ENCODE data around the gene CPLX1. TPM values are rescaled to one million over a fixed set of nuclear protein-coding genes. Genes with fewer than 3 reads are reported as not detected.

The CPLX1 gene
- total and polyA plus RNA-seq, 2 donors (not counting 1 experiment from before 2014, with no cell fraction given): 0.03 to 0.66 TPM

- Histone ChIP-seq H3K27me3 (ENCODE audit: control insufficient read depth, insufficient read depth, low read length) (peaks cover 28% of the 10 kb centered on the region), H3K27ac (ENCODE audit: insufficient read depth, low read length) (no peak overlapping the region), H3K36me3 (ENCODE audit: control insufficient read depth, insufficient read depth, low read length) (no peaks in the 10 kb centered on the region), H4K20me1 (ENCODE audit: control insufficient read depth, extremely low read depth, insufficient read depth, low read length) (no peaks in the 10 kb centered on the region), H3K79me2 (ENCODE audit: control insufficient read depth, insufficient read depth, low read length) (no peaks in the 10 kb centered on the region), H3K9ac (ENCODE audit: insufficient read depth, low read length) (no peak overlapping the region), H3K4me1 (ENCODE audit: control insufficient read depth, extremely low read depth, insufficient read depth, low read length) (no peaks in the 10 kb centered on the region), H3K4me2 (ENCODE audit: extremely low read depth, insufficient read depth, low read length) (no peak overlapping the region), H3K9me3 (ENCODE audit: control insufficient read depth, insufficient read depth, low read depth, low read length) (no peaks in the 10 kb centered on the region), H2AFZ (ENCODE audit: low read length) (no peak overlapping the region), H3K4me3 (replicated peaks in 1 of 4; ENCODE audit: control extremely low read depth in 1 of 4, insufficient read depth in 1 of 4, low read depth in 3 of 4, low read length in 4 of 4) (no peak overlapping the region)
- TF ChIP-seq, protein P1, sequence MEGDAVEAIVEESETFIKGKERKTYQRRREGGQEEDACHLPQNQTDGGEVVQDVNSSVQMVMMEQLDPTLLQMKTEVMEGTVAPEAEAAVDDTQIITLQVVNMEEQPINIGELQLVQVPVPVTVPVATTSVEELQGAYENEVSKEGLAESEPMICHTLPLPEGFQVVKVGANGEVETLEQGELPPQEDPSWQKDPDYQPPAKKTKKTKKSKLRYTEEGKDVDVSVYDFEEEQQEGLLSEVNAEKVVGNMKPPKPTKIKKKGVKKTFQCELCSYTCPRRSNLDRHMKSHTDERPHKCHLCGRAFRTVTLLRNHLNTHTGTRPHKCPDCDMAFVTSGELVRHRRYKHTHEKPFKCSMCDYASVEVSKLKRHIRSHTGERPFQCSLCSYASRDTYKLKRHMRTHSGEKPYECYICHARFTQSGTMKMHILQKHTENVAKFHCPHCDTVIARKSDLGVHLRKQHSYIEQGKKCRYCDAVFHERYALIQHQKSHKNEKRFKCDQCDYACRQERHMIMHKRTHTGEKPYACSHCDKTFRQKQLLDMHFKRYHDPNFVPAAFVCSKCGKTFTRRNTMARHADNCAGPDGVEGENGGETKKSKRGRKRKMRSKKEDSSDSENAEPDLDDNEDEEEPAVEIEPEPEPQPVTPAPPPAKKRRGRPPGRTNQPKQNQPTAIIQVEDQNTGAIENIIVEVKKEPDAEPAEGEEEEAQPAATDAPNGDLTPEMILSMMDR (conservative IDR thresholded peaks at IDR 0.05 in 1 of 2, IDR thresholded peaks at IDR 0.05 in 1 of 2; ENCODE audit: low read depth in 1 of 2, low read length in 2 of 2): no peak
- no peak for TF ChIP-seq EZH2 (IDR thresholded peaks at IDR 0.05; ENCODE audit: low read length, missing control alignments)
- DNase-seq (ENCODE audit: low read depth in 2 of 2): no peak
Observed at GRCh38 chr4:819401-820229, 6.3 kb downstream of the CPLX1 start.

- Histone ChIP-seq H3K27me3 (ENCODE audit: control insufficient read depth, insufficient read depth, low read length) (peaks cover 16% of the 10 kb centered on the region), H3K27ac (ENCODE audit: insufficient read depth, low read length) (no peak overlapping the region), H3K4me3 (replicated peaks in 1 of 4; ENCODE audit: control extremely low read depth in 1 of 4, insufficient read depth in 1 of 4, low read depth in 3 of 4, low read length in 4 of 4) (no peak overlapping the region), H3K9ac (ENCODE audit: insufficient read depth, low read length) (no peak overlapping the region), H3K79me2 (ENCODE audit: control insufficient read depth, insufficient read depth, low read length) (no peaks in the 10 kb centered on the region), H3K4me1 (ENCODE audit: control insufficient read depth, extremely low read depth, insufficient read depth, low read length) (no peaks in the 10 kb centered on the region), H3K9me3 (ENCODE audit: control insufficient read depth, insufficient read depth, low read depth, low read length) (no peaks in the 10 kb centered on the region), H2AFZ (ENCODE audit: low read length) (no peak overlapping the region), H3K36me3 (ENCODE audit: control insufficient read depth, insufficient read depth, low read length) (no peaks in the 10 kb centered on the region), H3K4me2 (ENCODE audit: extremely low read depth, insufficient read depth, low read length) (no peak overlapping the region), H4K20me1 (ENCODE audit: control insufficient read depth, extremely low read depth, insufficient read depth, low read length) (no peaks in the 10 kb centered on the region)
- no peak for TF ChIP-seq EZH2 (IDR thresholded peaks at IDR 0.05; ENCODE audit: low read length, missing control alignments)
- TF ChIP-seq, protein P1 (conservative IDR thresholded peaks at IDR 0.05 in 1 of 2, IDR thresholded peaks at IDR 0.05 in 1 of 2; ENCODE audit: low read depth in 1 of 2, low read length in 2 of 2): no peak
- no peak for DNase-seq (ENCODE audit: low read depth in 2 of 2)
Observed at GRCh38 chr4:818106-818921, 7.6 kb downstream of the CPLX1 start.

DNA sequence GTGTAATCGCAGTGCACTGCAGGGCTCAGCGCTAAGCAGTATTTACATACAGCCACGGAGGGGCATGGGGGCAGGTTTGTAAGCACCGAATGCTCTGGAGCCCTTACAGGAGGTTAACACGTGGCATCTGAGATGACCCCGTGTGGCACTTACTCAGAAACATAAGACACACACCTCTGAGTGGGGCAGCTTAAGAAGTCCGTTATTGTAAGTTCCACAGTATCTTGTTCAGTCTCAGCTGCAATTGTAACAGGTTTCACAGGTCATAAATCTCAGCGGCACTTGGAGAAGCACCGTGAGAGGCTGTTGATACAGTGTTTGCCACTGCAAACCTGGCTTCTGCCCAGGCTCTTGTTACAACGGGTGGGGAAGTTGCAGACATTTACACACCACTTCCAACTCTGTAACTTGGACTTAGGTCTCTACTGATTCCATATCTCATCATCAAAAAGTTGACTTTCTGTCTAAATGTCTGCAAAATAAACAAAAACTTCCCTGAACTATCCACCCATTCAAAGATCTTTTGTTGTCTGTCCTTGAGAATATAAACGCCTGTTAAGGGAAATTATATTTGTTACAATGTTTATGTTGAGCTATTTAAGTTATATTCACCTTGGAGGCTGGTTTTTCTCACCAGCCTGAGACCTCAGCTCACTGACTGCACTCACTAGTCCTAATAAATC is 10.3 kb downstream of the CPLX1 start:
- Histone ChIP-seq H4K20me1 (ENCODE audit: control insufficient read depth, extremely low read depth, insufficient read depth, low read length) (no peaks in the 10 kb centered on the region), H3K27me3 (ENCODE audit: control insufficient read depth, insufficient read depth, low read length) (peaks cover 13% of the 10 kb centered on the region), H3K36me3 (ENCODE audit: control insufficient read depth, insufficient read depth, low read length) (no peaks in the 10 kb centered on the region), H3K9me3 (ENCODE audit: control insufficient read depth, insufficient read depth, low read depth, low read length) (no peaks in the 10 kb centered on the region), H3K4me2 (ENCODE audit: extremely low read depth, insufficient read depth, low read length) (no peak overlapping the region), H3K4me3 (replicated peaks in 1 of 4; ENCODE audit: control extremely low read depth in 1 of 4, insufficient read depth in 1 of 4, low read depth in 3 of 4, low read length in 4 of 4) (no peak overlapping the region), H2AFZ (ENCODE audit: low read length) (no peak overlapping the region), H3K27ac (ENCODE audit: insufficient read depth, low read length) (no peak overlapping the region), H3K9ac (ENCODE audit: insufficient read depth, low read length) (no peak overlapping the region), H3K79me2 (ENCODE audit: control insufficient read depth, insufficient read depth, low read length) (no peaks in the 10 kb centered on the region), H3K4me1 (ENCODE audit: control insufficient read depth, extremely low read depth, insufficient read depth, low read length) (no peaks in the 10 kb centered on the region)
- no peak for TF ChIP-seq EZH2 (IDR thresholded peaks at IDR 0.05; ENCODE audit: low read length, missing control alignments)
- TF ChIP-seq, protein P1 (conservative IDR thresholded peaks at IDR 0.05 in 1 of 2, IDR thresholded peaks at IDR 0.05 in 1 of 2; ENCODE audit: low read depth in 1 of 2, low read length in 2 of 2): no peak
- no peak for DNase-seq (ENCODE audit: low read depth in 2 of 2)
